KMS-11 (cell line): ENCODE results near the gene MFSD12.
"Not testable (repeated sequence)": the region's sequence is repeated elsewhere in the genome, so short reads cannot be mapped to it uniquely, and the experiment has no call there.

ENCODE experiments used
- H2AFZ ChIP-seq: fragments of 200-600 bp; sonication (generic); 2 replicates; pipeline ENCODE4 v1.6.1; 2016; ENCODE audit warnings: antibody characterized with exemption, mixed run types, low read depth
- H3K27ac ChIP-seq: fragments of 200-600 bp; sonication (generic); 2 replicates; pipeline ENCODE4 v1.6.1; 2016; ENCODE audit warnings: mild to moderate bottlenecking, mixed run types
- H3K27me3 ChIP-seq: fragments of 200-600 bp; sonication (generic); 2 replicates; pipeline ENCODE4 v1.6.1; 2017; ENCODE audit warnings: mild to moderate bottlenecking, low read depth, mixed run types, moderate library complexity; ENCODE audit not compliant: insufficient read depth
- H3K36me3 ChIP-seq: fragments of 200-600 bp; sonication (generic); 2 replicates; pipeline ENCODE4 v1.6.1; 2017; ENCODE audit warnings: mild to moderate bottlenecking, mixed run types; ENCODE audit not compliant: insufficient read depth
- H3K4me1 ChIP-seq: fragments of 200-600 bp; sonication (generic); 2 replicates; pipeline ENCODE4 v1.6.1; 2016; ENCODE audit warnings: mild to moderate bottlenecking, low read depth, mixed run types; ENCODE audit not compliant: poor library complexity, severe bottlenecking
- H3K4me2 ChIP-seq: fragments of 200-600 bp; sonication (generic); 2 replicates; pipeline ENCODE4 v1.7.0; 2016; ENCODE audit warnings: mild to moderate bottlenecking, mixed run types
- H3K4me3 ChIP-seq: fragments of 200-600 bp; sonication (generic); IDR thresholded peaks from 2 replicates; pipeline ENCODE4 v1.6.1; 2017; ENCODE audit warnings: low read depth, low read length, mixed read lengths; ENCODE audit not compliant: insufficient read depth
- H3K79me2 ChIP-seq: fragments of 200-600 bp; sonication (generic); 2 replicates; pipeline ENCODE4 v1.6.1; 2016; ENCODE audit warnings: low read depth, mixed run types; ENCODE audit not compliant: insufficient read depth
- H3K9ac ChIP-seq: fragments of 200-600 bp; sonication (generic); 2 replicates; pipeline ENCODE4 v1.6.1; 2016; ENCODE audit warnings: mild to moderate bottlenecking, mixed run types
- H4K20me1 ChIP-seq: fragments of 200-600 bp; sonication (generic); 2 replicates; pipeline ENCODE4 v1.6.1; 2016; ENCODE audit warnings: mild to moderate bottlenecking, mixed run types; ENCODE audit not compliant: insufficient read depth
- CTCF ChIP-seq: fragments of 200-600 bp; sonication (generic); conservative IDR thresholded peaks from 2 replicates; pipeline ENCODE4 v1.6.1; 2017; ENCODE audit warnings: low read depth, mild to moderate bottlenecking, antibody characterized with exemption, low read length, moderate library complexity, mixed read lengths

The MFSD12 gene

GRCh38 chr19:3532154-3532786 lies 25.1 kb downstream of the MFSD12 start:
- Histone ChIP-seq H3K4me1 (no peaks in the 10 kb centered on the region), H4K20me1 (no peaks in the 10 kb centered on the region), H3K36me3 (no peaks in the 10 kb centered on the region), H3K79me2 (no peaks in the 10 kb centered on the region), H3K9ac (no peak overlapping the region), H3K27me3 (no peaks in the 10 kb centered on the region), H3K27ac (no peak overlapping the region), H3K4me2 (no peak overlapping the region), H3K4me3 (no peak overlapping the region), H2AFZ (no peak overlapping the region)
- TF ChIP-seq CTCF = no peak

DNA sequence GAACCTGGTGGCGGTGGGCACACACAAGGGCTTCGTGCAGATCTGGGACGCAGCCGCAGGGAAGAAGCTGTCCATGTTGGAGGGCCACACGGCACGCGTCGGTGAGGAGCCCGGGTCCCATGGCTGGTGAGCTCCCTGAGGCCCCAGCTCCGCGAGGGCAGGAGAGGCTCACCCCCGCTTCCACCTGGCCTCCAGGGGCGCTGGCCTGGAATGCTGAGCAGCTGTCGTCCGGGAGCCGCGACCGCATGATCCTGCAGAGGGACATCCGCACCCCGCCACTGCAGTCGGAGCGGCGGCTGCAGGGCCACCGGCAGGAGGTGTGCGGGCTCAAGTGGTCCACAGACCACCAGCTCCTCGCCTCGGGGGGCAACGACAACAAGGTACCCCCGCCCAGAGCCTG lies 25.7 kb downstream of the MFSD12 start:
- no peak overlapping the region for H3K9ac ChIP-seq

DNA sequence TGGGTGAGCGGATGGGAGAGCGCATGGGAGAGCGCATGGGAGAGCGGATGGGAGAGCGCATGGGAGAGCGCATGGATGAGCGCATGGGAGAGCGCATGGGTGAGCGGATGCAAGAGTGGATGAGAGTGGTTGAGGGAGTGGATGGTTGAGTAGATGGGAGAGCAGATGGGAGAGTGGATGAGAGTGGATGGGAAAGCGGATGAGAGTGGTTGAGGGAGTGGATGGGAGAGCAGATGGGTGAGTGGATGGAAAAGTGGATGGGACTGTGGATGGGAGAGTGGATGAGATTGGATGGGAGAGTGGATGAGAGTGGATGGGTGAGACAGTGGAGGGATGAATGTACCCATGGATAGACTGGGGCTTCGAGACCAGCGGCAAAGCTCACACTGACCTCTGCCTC lies 27.0 kb downstream of the MFSD12 start:
- Histone ChIP-seq H3K9ac (no peak overlapping the region), H3K27ac (no peak overlapping the region), H3K27me3 (no peaks in the 10 kb centered on the region), H2AFZ (no peak overlapping the region), H3K36me3 (no peaks in the 10 kb centered on the region), H3K4me1 (no peaks in the 10 kb centered on the region), H4K20me1 (no peaks in the 10 kb centered on the region), H3K4me2 (no peak overlapping the region), H3K79me2 (no peaks in the 10 kb centered on the region), H3K4me3 (no peak overlapping the region)
- TF ChIP-seq CTCF = no peak

More for the DNA sequence above, 25.7 kb downstream of the MFSD12 start:
- H3K4me2 ChIP-seq = no peak overlapping the region
- no peaks in the 10 kb centered on the region for H4K20me1 ChIP-seq
- H3K4me1 ChIP-seq = no peaks in the 10 kb centered on the region
- H3K36me3 ChIP-seq = no peaks in the 10 kb centered on the region
- H3K27me3 ChIP-seq = no peaks in the 10 kb centered on the region
- H2AFZ ChIP-seq = no peak overlapping the region
- TF ChIP-seq CTCF = no peak
- no peak overlapping the region for H3K4me3 ChIP-seq
- H3K27ac ChIP-seq = no peak overlapping the region
- H3K79me2 ChIP-seq = no peaks in the 10 kb centered on the region

- H3K9ac ChIP-seq, H3K27me3 ChIP-seq, H3K79me2 ChIP-seq, H3K4me2 ChIP-seq, H3K4me3 ChIP-seq, H3K36me3 ChIP-seq, H2AFZ ChIP-seq, H3K4me1 ChIP-seq, H4K20me1 ChIP-seq, H3K27ac ChIP-seq: not testable (repeated sequence)
Measured at GRCh38 chr19:3529299-3529698, 28.1 kb downstream of the MFSD12 start.

DNA sequence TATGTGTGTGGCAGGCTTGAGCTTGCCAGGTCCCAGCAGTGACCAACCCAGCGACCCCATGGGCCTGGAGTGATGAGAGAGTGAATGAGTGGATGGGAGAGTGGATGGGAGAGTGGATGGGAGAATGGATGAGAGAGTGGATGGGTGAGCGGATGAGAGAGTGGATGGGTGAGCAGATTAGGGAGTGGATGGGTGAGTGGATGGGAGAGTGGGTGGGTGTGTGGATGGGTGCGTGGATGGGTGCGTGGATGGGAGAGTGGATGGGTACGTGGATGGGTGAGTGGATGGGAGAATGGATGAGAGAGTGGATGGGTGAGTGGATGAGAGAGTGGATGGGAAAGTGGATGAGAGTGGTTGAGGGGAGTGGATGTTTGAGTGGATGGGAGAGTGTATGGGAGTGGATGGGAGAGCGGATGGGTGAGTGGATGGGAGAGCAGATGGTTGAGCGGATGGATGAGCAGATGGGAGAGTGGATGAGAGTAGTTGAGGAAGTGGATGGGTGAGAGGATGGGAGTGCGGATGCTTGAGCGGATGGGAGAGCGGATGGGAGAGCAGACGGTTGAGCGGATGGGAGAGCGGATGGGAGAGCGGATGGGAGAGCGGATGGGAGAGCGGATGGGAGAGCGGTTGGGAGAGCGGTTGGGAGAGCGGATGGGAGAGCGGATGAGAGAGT lies 28.7 kb downstream of the MFSD12 start:
- Histone ChIP-seq H3K79me2 (no peaks in the 10 kb centered on the region), H3K4me1 (no peaks in the 10 kb centered on the region), H2AFZ (no peak overlapping the region), H3K9ac (no peak overlapping the region), H3K27ac (no peak overlapping the region), H3K27me3 (no peaks in the 10 kb centered on the region), H3K36me3 (no peaks in the 10 kb centered on the region), H3K4me2 (no peak overlapping the region), H4K20me1 (no peaks in the 10 kb centered on the region), H3K4me3 (no peak overlapping the region)
- no peak for TF ChIP-seq CTCF
